Hepatocyte (in vitro differentiated cells): ENCODE data around the gene NKX1-2. TPM values are rescaled to one million over a fixed set of nuclear protein-coding genes. Genes with fewer than 3 reads are reported as not detected.
A peak's percentile ranks its signal among the peaks of the same experiment; 100 is the strongest.

Experiments used
- DNase-seq: peaks from one replicate; pipeline ENCODE4 v3.0.0-alpha.2; 2016; ENCODE audit warnings: low spot score
- H2AFZ ChIP-seq: fragments of 200-600 bp; sonication (generic); 2 replicates; pipeline ENCODE4 v1.6.0; 2016; ENCODE audit warnings: antibody characterized with exemption, mild to moderate bottlenecking
- H3K27ac ChIP-seq: fragments of 200-600 bp; sonication (generic); 2 replicates; pipeline ENCODE4 v1.5.1; 2016; ENCODE audit warnings: mild to moderate bottlenecking
- H3K27me3 ChIP-seq: fragments of 200-600 bp; sonication (generic); 2 replicates; pipeline ENCODE4 v1.6.1; 2016
- H3K36me3 ChIP-seq: fragments of 200-600 bp; sonication (generic); replicated peaks from 2 replicates; pipeline ENCODE4 v1.5.1; 2016; ENCODE audit warnings: low read depth; ENCODE audit not compliant: insufficient read depth
- H3K4me1 ChIP-seq: fragments of 200-600 bp; sonication (generic); 2 replicates; pipeline ENCODE4 v1.5.1; 2016; ENCODE audit warnings: mild to moderate bottlenecking, moderate library complexity; ENCODE audit not compliant: insufficient read depth
- H3K4me2 ChIP-seq: fragments of 200-600 bp; sonication (generic); 2 replicates; pipeline ENCODE4 v1.6.0; 2016
- H3K4me3 ChIP-seq: fragments of 200-600 bp; sonication (generic); 2 replicates; pipeline ENCODE4 v1.5.1; 2016; ENCODE audit warnings: mild to moderate bottlenecking
- H3K79me2 ChIP-seq: fragments of 200-600 bp; sonication (generic); 2 replicates; pipeline ENCODE4 v1.6.0; 2017; ENCODE audit warnings: mild to moderate bottlenecking
- H3K9me2 ChIP-seq: fragments of 200-600 bp; sonication (generic); replicated peaks from 2 replicates; pipeline ENCODE4 v1.6.0; 2017; ENCODE audit warnings: mild to moderate bottlenecking; ENCODE audit not compliant: insufficient read depth
- H3K9me3 ChIP-seq: fragments of 200-600 bp; sonication (generic); 2 replicates; pipeline ENCODE4 v1.5.1; 2016; ENCODE audit warnings: low read depth, mild to moderate bottlenecking
- H4K20me1 ChIP-seq: fragments of 200-600 bp; sonication (generic); 2 replicates; pipeline ENCODE4 v1.6.0; 2016; ENCODE audit warnings: mild to moderate bottlenecking; ENCODE audit not compliant: insufficient read depth, poor library complexity, severe bottlenecking
- EZH2 ChIP-seq: fragments of 200-600 bp; sonication (generic); IDR thresholded peaks from 2 replicates; pipeline ENCODE4 v1.6.1; 2016; ENCODE audit warnings: antibody characterized with exemption, mild to moderate bottlenecking, borderline replicate concordance
- EZH2phosphoT487 ChIP-seq: fragments of 200-600 bp; sonication (generic); IDR thresholded peaks from one replicate; pipeline ENCODE4 v1.6.1; 2018; ENCODE audit warnings: antibody characterized with exemption, mild to moderate bottlenecking, low read depth, moderate library complexity; ENCODE audit not compliant: unreplicated experiment, severe bottlenecking
- WGBS: methylation state at CpG from one replicate; pipeline ENCODE4 v1.1.6; 2016; ENCODE audit warnings: low lambda C conversion rate; ENCODE audit errors: missing lambda C conversion rate; 5-methylcytosine and 5-hydroxymethylcytosine counted together
- polyA plus RNA-seq: library from polyadenylated mRNA; unstranded; fragments of >200 nt; fragmentation: Nextera tagmentation; extraction: Ambion mirVana; gene quantifications from 2 replicates; pipeline ENCODE4 v1.2.1, GENCODE V29; 2016
- total RNA-seq: library from RNA; depleted of rRNA; stranded (reverse); fragments of >200 nt; gene quantifications from 2 replicates; pipeline ENCODE4 v1.2.3, GENCODE V29; 2014
- TF ChIP-seq, protein P1 (sequence below): fragments of 200-600 bp; sonication (generic); IDR thresholded peaks from 2 replicates; pipeline ENCODE4 v1.5.1; 2016; ENCODE audit warnings: antibody characterized with exemption, mild to moderate bottlenecking; ENCODE audit not compliant: poor library complexity

NKX1-2 gene
- total and polyA plus RNA-seq, 2 experiments from 2014 or later: 0.22 to 2.0 TPM

DNA sequence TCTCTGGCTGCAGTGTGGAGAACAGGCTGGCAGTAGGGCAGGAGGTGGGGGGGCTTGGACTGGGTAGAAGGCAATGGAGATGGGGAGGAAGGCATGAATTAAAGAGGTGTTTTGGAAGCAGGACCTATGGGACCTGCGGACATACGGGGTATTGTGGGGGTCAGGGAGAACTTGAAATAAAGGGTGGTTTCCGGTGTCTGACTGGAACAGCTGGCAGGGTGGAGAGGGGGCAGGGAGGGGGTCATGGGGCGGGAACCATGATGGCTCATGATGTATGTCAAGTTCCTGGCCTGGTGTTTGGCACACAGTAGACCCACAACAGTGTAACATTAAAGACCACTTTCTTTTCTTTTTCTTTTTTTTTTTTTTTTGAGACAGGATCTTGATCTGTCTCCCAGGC lies 17.3 kb upstream of the NKX1-2 start:
- WGBS: 100% methylated on average over 4 of the region's 4 CpGs
- Histone ChIP-seq H3K4me3 (no peak overlapping the region), H3K27me3 (no peaks in the 10 kb centered on the region), H3K9me3 (no peaks in the 10 kb centered on the region), H3K9me2 (no peaks in the 10 kb centered on the region), H3K4me1 (peaks cover 24% of the 10 kb centered on the region), H3K36me3 (no peaks in the 10 kb centered on the region), H2AFZ (no peak overlapping the region), H3K4me2 (no peak overlapping the region), H3K27ac (peak overlapping the region; percentile 65), H4K20me1 (no peaks in the 10 kb centered on the region), H3K79me2 (peaks cover 29% of the 10 kb centered on the region)
- DNase-seq: no peak
- TF ChIP-seq EZH2phosphoT487 (no peak), EZH2 (no peak)
- TF ChIP-seq, protein P1, sequence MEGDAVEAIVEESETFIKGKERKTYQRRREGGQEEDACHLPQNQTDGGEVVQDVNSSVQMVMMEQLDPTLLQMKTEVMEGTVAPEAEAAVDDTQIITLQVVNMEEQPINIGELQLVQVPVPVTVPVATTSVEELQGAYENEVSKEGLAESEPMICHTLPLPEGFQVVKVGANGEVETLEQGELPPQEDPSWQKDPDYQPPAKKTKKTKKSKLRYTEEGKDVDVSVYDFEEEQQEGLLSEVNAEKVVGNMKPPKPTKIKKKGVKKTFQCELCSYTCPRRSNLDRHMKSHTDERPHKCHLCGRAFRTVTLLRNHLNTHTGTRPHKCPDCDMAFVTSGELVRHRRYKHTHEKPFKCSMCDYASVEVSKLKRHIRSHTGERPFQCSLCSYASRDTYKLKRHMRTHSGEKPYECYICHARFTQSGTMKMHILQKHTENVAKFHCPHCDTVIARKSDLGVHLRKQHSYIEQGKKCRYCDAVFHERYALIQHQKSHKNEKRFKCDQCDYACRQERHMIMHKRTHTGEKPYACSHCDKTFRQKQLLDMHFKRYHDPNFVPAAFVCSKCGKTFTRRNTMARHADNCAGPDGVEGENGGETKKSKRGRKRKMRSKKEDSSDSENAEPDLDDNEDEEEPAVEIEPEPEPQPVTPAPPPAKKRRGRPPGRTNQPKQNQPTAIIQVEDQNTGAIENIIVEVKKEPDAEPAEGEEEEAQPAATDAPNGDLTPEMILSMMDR: no peak

DNA sequence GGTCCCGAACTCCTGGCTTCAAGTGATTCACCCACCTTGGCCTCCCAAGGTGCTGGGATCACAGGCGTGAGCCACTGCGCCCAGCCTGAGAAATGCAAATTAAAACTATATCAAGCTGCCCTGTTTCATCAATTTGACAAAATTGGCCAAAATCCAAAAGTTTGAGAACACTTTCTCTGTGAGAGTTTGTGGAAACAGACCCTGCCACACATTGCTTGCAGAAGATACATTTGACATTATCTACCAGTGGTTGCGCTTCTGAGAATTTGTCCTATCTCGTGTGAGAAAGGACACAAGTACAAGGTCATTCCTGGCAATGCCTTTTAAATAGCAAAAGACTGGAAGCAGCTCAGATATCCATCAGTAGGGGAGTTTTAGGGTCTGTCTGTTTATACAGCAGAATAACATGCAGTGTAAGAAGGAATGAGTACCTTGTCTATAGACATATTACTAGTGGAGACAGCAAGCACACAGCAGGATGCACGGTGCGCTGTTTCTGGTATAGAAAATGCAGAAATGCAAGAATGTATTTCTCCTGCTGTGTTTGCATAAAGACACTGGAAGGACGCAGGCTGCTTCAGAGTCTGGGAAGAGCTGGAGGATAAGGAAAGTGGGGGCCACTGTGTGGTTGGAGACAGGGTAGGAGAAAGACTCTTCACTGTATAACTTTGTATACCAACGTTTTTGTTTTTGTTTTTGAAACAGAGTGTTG lies 16.1 kb upstream of the NKX1-2 start:
- WGBS: 61% methylated on average over 9 of the region's 9 CpGs
- H3K4me3 ChIP-seq: no peak overlapping the region
- H3K9me2 ChIP-seq: no peaks in the 10 kb centered on the region
- H3K4me2 ChIP-seq: no peak overlapping the region
- no peaks in the 10 kb centered on the region for H3K9me3 ChIP-seq
- H3K27me3 ChIP-seq: no peaks in the 10 kb centered on the region
- H4K20me1 ChIP-seq: no peaks in the 10 kb centered on the region
- DNase-seq: no peak
- peaks cover 29% of the 10 kb centered on the region for H3K79me2 ChIP-seq
- no peak overlapping the region for H3K27ac ChIP-seq
- H3K36me3 ChIP-seq: no peaks in the 10 kb centered on the region
- peaks cover 24% of the 10 kb centered on the region for H3K4me1 ChIP-seq
- TF ChIP-seq EZH2 (no peak), EZH2phosphoT487 (no peak)
- TF ChIP-seq, protein P1: no peak
- H2AFZ ChIP-seq: no peak overlapping the region

DNA sequence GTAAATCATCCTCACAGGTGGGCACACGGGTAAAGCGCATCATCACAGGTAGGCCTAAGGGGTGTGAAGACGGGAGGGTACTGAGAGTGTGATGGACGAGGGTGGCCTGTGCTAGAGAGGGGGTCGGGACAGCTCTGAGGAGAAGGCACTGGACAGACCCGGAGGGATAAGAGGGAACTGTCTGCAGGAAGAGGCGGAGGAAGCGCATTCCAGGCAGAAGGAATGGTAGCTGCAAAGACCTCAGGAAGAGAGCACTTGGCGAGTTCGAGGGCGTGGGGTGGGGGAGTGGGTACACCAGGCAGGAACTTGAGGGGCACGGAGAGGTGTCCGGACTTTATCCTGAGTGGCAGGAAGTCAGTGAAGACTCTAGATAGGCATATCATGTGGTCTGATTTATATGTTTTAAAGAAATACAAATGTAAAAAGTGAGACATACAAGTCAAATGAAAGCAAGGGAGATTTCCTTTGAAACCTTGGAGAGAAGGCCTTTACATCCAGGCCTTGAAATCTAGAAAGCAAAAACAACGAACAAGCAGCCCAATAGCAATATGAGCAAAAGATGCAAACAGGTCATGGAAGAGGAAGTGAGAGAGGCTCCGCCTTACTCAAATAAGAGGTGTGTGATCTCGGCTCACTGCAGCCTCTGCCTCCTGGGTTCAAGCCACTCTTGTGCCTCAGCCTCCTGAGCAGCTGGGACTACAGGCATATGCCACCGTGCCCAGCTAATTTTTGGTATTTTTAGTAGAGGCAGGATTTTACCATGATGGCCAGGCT lies 15.4 kb upstream of the NKX1-2 start:
- Histone ChIP-seq H2AFZ (no peak overlapping the region), H3K36me3 (no peaks in the 10 kb centered on the region), H3K9me2 (no peaks in the 10 kb centered on the region), H3K4me1 (peaks cover 21% of the 10 kb centered on the region), H3K27me3 (no peaks in the 10 kb centered on the region), H3K4me2 (no peak overlapping the region), H3K79me2 (peaks cover 29% of the 10 kb centered on the region), H3K27ac (no peak overlapping the region), H3K4me3 (no peak overlapping the region), H3K9me3 (no peaks in the 10 kb centered on the region), H4K20me1 (no peaks in the 10 kb centered on the region)
- no peak for DNase-seq
- TF ChIP-seq, protein P1: no peak
- no peak for TF ChIP-seq EZH2phosphoT487
- TF ChIP-seq EZH2: no peak
- 85% methylated on average over 17 of the region's 17 CpGs for WGBS
